Ovary (tissue), 9 donors: ENCODE measurements around the gene CGB1. TPM values are rescaled to one million over a fixed set of nuclear protein-coding genes. Genes with fewer than 3 reads are reported as not detected.

Source experiments
- DNase-seq, 5 donors: peaks; one replicate each; pipeline ENCODE4 v3.0.0-alpha.2; 2019 to 2020
- H3K27ac ChIP-seq, 2 donors: fragments of 200-600 bp; one replicate each; pipeline versions ENCODE4 v1.5.1 to v1.8.0; 2019 to 2022
- H3K27me3 ChIP-seq: fragments of 200-600 bp; one replicate; pipeline ENCODE4 v1.8.0; 2022
- H3K36me3 ChIP-seq: fragments of 200-600 bp; sonication (generic); one replicate; pipeline ENCODE4 v1.5.1; 2019
- H3K4me1 ChIP-seq: one replicate; pipeline ENCODE4 v1.8.1; 2013; ENCODE audit warnings: mild to moderate bottlenecking, moderate library complexity; ENCODE audit not compliant: insufficient read depth
- H3K4me3 ChIP-seq: fragments of 200-600 bp; sonication (generic); one replicate; pipeline ENCODE4 v1.5.1; 2017
- H3K9me3 ChIP-seq, 2 donors: fragments of 200-600 bp in 1 of 2; sonication (generic) in 1 of 2; one replicate each; pipeline versions ENCODE4 v1.5.1 to v1.8.1; 2013 to 2019; ENCODE audit warnings: mild to moderate bottlenecking in 1 of 2, moderate library complexity in 1 of 2
- CTCF ChIP-seq, 3 donors: fragments of 450-650 bp in 2 of 3; fragments of 200-600 bp in 1 of 3; IDR thresholded peaks; one replicate each; pipeline versions ENCODE4 v1.5.1 to v1.8.0; 2016 to 2022; ENCODE audit warnings: antibody characterized with exemption in 3 of 3, mild to moderate bottlenecking in 1 of 3
- EP300 ChIP-seq: sonication (generic); formaldehyde crosslinking; IDR thresholded peaks from one replicate; pipeline ENCODE4 v1.6.1; 2017; ENCODE audit warnings: antibody characterized with exemption
- POLR2A ChIP-seq: fragments of 450-650 bp; IDR thresholded peaks from one replicate; pipeline ENCODE4 v1.6.1; 2017; ENCODE audit warnings: antibody characterized with exemption, mild to moderate bottlenecking, moderate library complexity
- WGBS, 3 donors: extraction: QIAGEN DNeasy Blood & Tissue Kit in 1 of 3; methylation state at CpG; one replicate each; pipeline versions ENCODE4 v1.1.5 to v1.1.7; 2013 to 2017; 5-methylcytosine and 5-hydroxymethylcytosine counted together
- intact Hi-C, 4 donors: fragments of 100-400 bp; cut with DNase I; formaldehyde crosslinking; loops; one replicate each; pipeline versions ENCODE4 v1.11.0 to v1.15.1; 2022 to 2023
- polyA plus RNA-seq, 2 donors: library from polyadenylated mRNA; stranded (reverse); fragments of 200-250 nt in 1 of 2; fragments of 350-450 nt in 1 of 2; fragmentation: Illumina TruSeq in 1 of 2; extraction: RNeasy Lipid Tissue Mini Kit (QIAGEN cat#74804) in 1 of 2; gene quantifications; one replicate each; pipeline ENCODE4 v1.2.3, GENCODE V29; 2013 to 2014
- total RNA-seq, 7 donors: library from RNA; depleted of rRNA in 2 of 7; stranded (reverse); fragments of >200 nt in 2 of 7; fragmentation: NEBNext Ultra II Directional in 3 of 7; extraction: Animal tissue kit (Norgen Biotek cat#: 25700) in 3 of 7; gene quantifications; one replicate each; pipeline versions ENCODE4 v1.1.0 to v1.2.4, GENCODE V29; 2016 to 2023
- donor health status: DM: no; HTN: no; CAD: no; lungs with moderate emphysema.
- donor health status: DM: no; HTN: no; CAD: no.
- donor health status: Bipolar disorder and iron deficiency.
- donor health status: DM: yes; HTN: yes; CAD: no.
- donor health status: DM: no; HTN: no; CAD: no.
- donor health status: DM: yes; HTN: yes; CAD: no.

The CGB1 gene
- total and polyA plus RNA-seq, 9 donors = not detected

- peak in 3 of 5 donors; percentile 29 to 62 (median 54) for DNase-seq
- Histone ChIP-seq H3K36me3 (no peaks in the 10 kb centered on the region), H3K27me3 (no peaks in the 10 kb centered on the region), H3K4me3 (peak overlapping the region; percentile 29), H3K4me1 (peaks cover 7% of the 10 kb centered on the region), H3K9me3 (no peaks in the 10 kb centered on the region), H3K27ac (no peak overlapping the region)
- intact Hi-C loops = no loop called here
- no peak for TF ChIP-seq EP300
- 1 to 3% (median 1%) methylated on average over 17 to 62 of the region's 62 CpGs for WGBS, 3 donors
These were observed 18.9 kb downstream of the CGB1 start for GRCh38 chr19:49017666-49018351.

- intact Hi-C loops = no loop called here
- Histone ChIP-seq H3K27me3 (no peaks in the 10 kb centered on the region), H3K9me3 (no peaks in the 10 kb centered on the region), H3K4me3 (peak within 1 kb of the TSS; percentile 29), H3K4me1 (peaks cover 7% of the 10 kb centered on the region), H3K27ac (no peak within 1 kb of the TSS), H3K36me3 (no peaks in the 10 kb centered on the region)
- no peak for TF ChIP-seq POLR2A
- no peak for TF ChIP-seq CTCF (IDR thresholded peaks at IDR 0.05)
- no peak for TF ChIP-seq EP300
- 61 to 64% (median 62%) methylated on average over 15 to 17 of the region's 17 CpGs for WGBS, 3 donors
- no peak for DNase-seq
These were observed 19.5 kb downstream of the CGB1 start, which contains the start of gene LHB for GRCh38 chr19:49017041-49017665. Gene LHB, minus strand, starts transcription at chr19:49017091. Its CDS starts 10 bp downstream, at chr19:49017081.

GRCh38 chr19:49016067-49016839 is 20.4 kb downstream of the CGB1 start:
- intact Hi-C loops = no loop called here
- no peak overlapping the region for H3K27ac ChIP-seq
- no peaks in the 10 kb centered on the region for H3K9me3 ChIP-seq
- no peak overlapping the region for H3K4me3 ChIP-seq
- H3K4me1 ChIP-seq = peaks cover 7% of the 10 kb centered on the region
- no peaks in the 10 kb centered on the region for H3K36me3 ChIP-seq
- no peak for TF ChIP-seq POLR2A
- no peak for TF ChIP-seq CTCF (IDR thresholded peaks at IDR 0.05)
- no peak for TF ChIP-seq EP300
- DNase-seq = no peak
- 85 to 90% (median 90%) methylated on average over 23 to 28 of the region's 29 CpGs for WGBS, 3 donors
- no peaks in the 10 kb centered on the region for H3K27me3 ChIP-seq

GRCh38 chr19:49014870-49015255 is 21.8 kb downstream of the CGB1 start:
- Histone ChIP-seq H3K4me3 (no peak overlapping the region), H3K9me3 (no peaks in the 10 kb centered on the region), H3K27ac (no peak overlapping the region), H3K4me1 (peaks cover 7% of the 10 kb centered on the region), H3K36me3 (no peaks in the 10 kb centered on the region), H3K27me3 (no peaks in the 10 kb centered on the region)
- intact Hi-C loops = no loop called here
- DNase-seq = no peak
- TF ChIP-seq EP300 = no peak
- no peak for TF ChIP-seq CTCF (IDR thresholded peaks at IDR 0.05)
- TF ChIP-seq POLR2A = no peak
- WGBS, 3 donors = 87 to 91% (median 88%) methylated on average over 18 of the region's 18 CpGs
